AG04449 (cell line): Measurements from ENCODE around the gene WNK2.

Source experiments
- CTCF ChIA-PET: fragments of 350-600 bp; formaldehyde crosslinking; extraction: SDS; loops from one replicate; lab custom pipeline; 2021; ENCODE audit warnings: antibody characterized with exemption; lab: Yijun Ruan, JAX
- POLR2A ChIA-PET: fragments of 400-600, 350-600 bp; formaldehyde crosslinking; extraction: SDS; loops from one replicate; lab custom pipeline; 2020; ENCODE audit warnings: antibody characterized with exemption, inconsistent platforms; lab: Yijun Ruan, JAX
- DNase-seq: peaks from one replicate; pipeline ENCODE4 v3.0.0-alpha.2; 2010; ENCODE audit warnings: low read depth, low spot score
- H3K4me3 ChIP-seq: 2 replicates; pipeline ENCODE4 v1.5.1; 2011; ENCODE audit warnings: low read depth, mild to moderate bottlenecking, control low read depth, low read length
- CTCF ChIP-seq: IDR thresholded peaks from one replicate; pipeline ENCODE4 v1.5.1; 2011; ENCODE audit warnings: mild to moderate bottlenecking, moderate library complexity, low read length, control low read depth, inconsistent platforms; ENCODE audit not compliant: insufficient read depth; ENCODE audit errors: missing control alignments

Gene WNK2

DNA sequence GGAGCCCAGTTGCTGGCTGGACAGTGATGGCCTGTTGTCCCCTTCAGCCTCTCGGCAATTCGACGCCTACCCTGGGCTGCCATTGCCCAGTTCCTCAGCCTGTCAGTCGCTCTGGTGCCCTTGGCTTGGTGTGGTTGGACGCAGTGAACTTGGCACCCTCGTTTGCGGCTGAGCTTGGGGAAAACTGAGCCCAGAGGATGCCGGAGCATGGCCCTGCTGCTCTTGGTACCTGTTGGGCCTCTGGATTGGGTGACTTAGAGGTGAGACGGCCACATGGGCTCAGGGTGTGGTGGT is 16.5 kb downstream of the WNK2 start:
- DNase-seq = no peak
- ChIA-PET POLR2A (no interaction called here), CTCF (no interaction called here)
- H3K4me3 ChIP-seq = no peak overlapping the region
- no peak for TF ChIP-seq CTCF

DNA sequence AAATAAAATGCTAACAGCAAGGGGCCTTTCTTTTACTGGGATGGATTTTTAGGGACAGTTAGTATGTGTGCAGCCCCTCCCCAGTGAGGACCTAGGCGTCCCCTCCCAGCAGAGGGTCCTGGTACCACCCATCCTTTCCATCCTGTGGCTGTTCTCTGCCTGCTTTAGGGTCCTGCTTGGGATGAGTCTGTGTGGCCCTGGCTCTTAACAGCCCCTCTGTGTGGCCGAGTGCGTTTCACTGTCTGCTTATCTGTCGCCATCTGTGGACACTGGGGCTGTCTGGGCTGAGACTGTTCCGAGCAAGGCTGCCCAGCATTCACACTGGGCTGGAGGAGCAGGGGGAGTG is 17.0 kb downstream of the WNK2 start:
- no peak for TF ChIP-seq CTCF
- CTCF ChIA-PET = no interaction called here
- POLR2A ChIA-PET = no interaction called here
- no peak overlapping the region for H3K4me3 ChIP-seq
- no peak for DNase-seq

DNA sequence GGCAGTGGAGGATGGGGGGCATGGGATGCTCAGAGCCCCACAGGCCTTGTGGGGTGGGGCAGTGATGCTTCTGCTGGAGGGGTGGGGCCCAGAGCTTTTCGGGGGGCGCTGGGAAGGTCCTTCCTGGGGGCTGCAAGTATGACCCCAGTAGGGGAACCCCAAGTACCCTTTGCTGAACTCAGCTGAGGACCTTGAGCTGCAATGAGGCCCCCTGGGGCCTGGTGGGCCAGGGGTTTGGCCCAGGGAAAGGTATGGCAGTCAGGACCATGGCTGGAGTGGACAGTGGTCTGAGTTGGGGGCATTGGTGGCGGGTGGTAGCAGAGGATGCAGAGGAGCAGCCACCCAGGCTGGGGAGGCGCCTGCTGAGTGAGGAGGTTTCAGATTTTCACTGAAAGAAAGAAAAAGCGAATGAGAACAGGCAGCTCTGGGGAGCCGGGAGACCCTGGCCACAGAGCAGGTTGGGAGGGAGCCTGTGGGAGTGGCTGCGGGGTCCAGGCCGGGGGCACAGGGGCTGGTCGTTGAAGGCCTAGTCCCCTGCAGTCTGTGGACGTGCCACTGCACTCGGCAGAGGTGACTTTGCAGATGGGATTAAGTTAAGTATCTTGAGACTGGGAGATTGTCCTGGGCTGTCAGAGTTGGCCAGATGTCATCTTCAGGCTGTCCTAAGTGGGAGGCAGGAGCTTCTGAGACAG is 19.2 kb downstream of the WNK2 start:
- CTCF ChIA-PET = no interaction called here
- POLR2A ChIA-PET = no interaction called here
- H3K4me3 ChIP-seq = no peak overlapping the region
- no peak for TF ChIP-seq CTCF
- DNase-seq = no peak

DNA sequence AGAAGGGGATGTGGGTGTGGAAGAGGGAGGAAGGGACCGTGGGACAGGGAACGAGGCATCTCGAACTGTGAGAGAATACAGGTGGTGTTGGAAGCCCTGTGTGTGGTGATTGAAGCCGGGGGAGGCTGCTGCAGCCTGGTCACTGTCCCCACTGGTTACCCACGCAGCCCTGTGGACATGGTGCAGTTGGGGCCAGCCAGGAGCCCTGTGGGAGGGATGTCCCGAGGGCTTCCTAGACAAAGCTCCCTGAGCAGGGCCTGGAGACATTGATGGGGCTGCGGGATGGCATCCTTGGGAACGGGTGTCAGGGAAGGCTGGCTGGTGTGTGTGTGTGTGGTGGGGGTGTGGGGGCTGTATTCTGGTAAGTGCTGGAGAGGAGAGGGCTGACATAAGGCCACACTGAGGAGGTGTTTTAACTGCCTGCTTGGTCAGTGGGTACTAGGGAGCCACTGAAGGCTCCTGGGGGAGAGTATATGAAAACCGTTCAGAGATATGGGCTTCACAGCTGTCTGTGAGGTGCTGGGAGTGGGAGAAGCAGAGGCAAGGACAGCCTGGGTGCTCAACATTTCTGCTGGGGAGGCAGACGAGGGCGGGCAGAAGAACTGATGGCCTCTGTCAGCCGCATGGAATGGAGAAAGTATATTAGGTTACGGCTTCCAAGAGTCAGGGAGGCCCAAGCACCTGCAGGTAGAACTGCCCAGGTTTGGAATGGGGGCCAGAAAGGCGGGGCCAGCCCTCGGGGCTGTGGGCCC is 20.0 kb downstream of the WNK2 start:
- TF ChIP-seq CTCF = no peak
- H3K4me3 ChIP-seq = no peak overlapping the region
- no peak for DNase-seq
- CTCF ChIA-PET = no interaction called here
- POLR2A ChIA-PET = no interaction called here

DNA sequence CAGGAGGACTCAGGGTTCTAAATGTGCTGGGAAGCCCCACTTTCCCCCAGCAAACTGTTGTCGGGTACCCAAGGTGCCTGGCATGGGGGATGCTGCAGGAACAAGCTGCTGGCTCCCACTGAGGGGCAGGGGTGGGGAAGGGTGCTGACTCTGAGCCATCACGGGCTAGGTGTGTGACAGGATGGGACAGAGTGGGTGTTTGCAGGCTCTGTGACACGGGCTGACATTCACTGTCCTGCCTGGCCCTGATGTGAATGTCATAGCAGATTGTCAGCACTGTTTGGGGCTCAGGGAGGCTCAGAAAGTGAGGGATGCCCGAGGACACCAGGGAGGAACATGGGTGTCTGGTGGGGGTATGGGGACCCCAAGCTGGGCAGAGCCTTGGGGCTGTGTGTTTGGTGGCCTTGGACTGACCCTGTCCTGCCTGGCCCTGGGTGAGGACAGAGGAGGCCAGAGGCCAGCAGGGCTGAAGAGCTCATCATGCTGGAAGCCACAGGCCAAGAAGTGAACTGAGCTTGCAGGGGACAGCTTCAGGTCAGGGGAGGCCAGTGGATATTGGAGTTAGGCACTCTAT is 20.6 kb downstream of the WNK2 start:
- no peak for DNase-seq
- ChIA-PET POLR2A (no interaction called here), CTCF (no interaction called here)
- TF ChIP-seq CTCF = no peak
- H3K4me3 ChIP-seq = no peak overlapping the region

DNA sequence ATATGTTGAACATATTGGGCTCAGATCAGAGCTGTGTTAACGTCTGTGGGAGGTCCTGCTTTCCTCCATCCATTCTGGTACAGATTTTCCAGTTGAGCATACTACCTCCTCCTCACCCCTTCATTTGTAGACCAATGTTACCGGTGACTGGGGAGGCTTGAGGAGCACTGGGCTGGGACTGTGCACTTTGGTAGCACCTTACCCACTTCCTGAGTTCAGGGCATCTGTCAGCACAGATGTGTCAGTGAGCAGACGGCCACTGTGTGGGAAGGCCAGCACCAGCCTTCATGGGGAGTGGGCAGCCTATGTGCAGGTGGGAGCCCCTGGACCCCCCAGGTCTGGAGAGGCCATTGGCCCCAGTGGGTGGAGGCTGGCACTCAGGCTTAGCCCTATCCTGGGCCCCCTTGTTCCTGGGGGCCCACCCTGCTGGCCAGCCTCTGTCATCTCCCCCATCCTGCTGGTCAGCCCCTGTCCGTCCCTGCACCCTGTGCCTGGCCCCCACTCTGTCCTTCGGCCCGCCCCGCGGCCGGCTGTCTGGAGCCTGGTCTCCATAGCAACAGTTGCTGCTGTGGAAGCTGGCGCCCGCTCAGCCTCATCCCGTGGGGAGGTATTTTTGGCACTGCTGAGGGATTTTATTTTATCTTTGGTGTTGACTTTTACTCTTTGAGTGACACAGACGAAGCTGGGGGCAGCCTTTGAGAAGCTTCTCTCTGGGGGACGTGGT is 21.3 kb downstream of the WNK2 start:
- H3K4me3 ChIP-seq = no peak overlapping the region
- POLR2A ChIA-PET = no interaction called here
- no peak for TF ChIP-seq CTCF
- DNase-seq = no peak
- CTCF ChIA-PET = no interaction called here
